Right lung (tissue), 10 donors: ENCODE data around the gene DPP7. TPM values are rescaled to one million over a fixed set of nuclear protein-coding genes. Genes with fewer than 3 reads are reported as not detected.

Experiments used
- DNase-seq, 2 donors: peaks; one replicate each; pipeline ENCODE4 v3.0.0-alpha.2; 2013
- long read RNA-seq, 8 donors: transcript quantifications; one replicate each; lab custom pipeline, GENCODE V29; 2026
- polyA plus RNA-seq, 5 donors: library from polyadenylated mRNA; unstranded; fragments of 120-200 nt; gene quantifications; one replicate each; pipeline versions ENCODE4 v1.2.1 to v1.2.3, GENCODE V29; 2013; ENCODE audit warnings: inconsistent platforms in 1 of 5, low replicate concordance in 1 of 5; ENCODE audit not compliant: insufficient read length in 5 of 5, insufficient read depth in 1 of 5

Gene DPP7
- polyA plus RNA-seq: 10 to 100 TPM; 27.2 to 50.4 (median 48.6) TPM
- long read RNA-seq, donor 1, transcript DPP7-201 (13 exons, 1,590 nt): major isoform, 9 of 11 reads
- long read RNA-seq, donor 1, partial matches to known transcripts: 0 of 11 reads
- long read RNA-seq, donor 1, other reads (novel, unspliced or antisense): 0 of 11 reads
- long read RNA-seq, donor 2, transcript DPP7-201 (13 exons, 1,590 nt): major isoform, 5 of 5 reads
- long read RNA-seq, donor 2, partial matches to known transcripts: 0 of 5 reads
- long read RNA-seq, donor 2, other reads (novel, unspliced or antisense): 0 of 5 reads
- long read RNA-seq, donor 3, transcript DPP7-201 (13 exons, 1,590 nt): major isoform, 6 of 9 reads
- long read RNA-seq, donor 3, partial matches to known transcripts: 0 of 9 reads
- long read RNA-seq, donor 3, other reads (novel, unspliced or antisense): 0 of 9 reads
- long read RNA-seq, donor 4, transcript DPP7-201 (13 exons, 1,590 nt): major isoform, 6 of 6 reads
- long read RNA-seq, donor 4, partial matches to known transcripts: 0 of 6 reads
- long read RNA-seq, donor 4, other reads (novel, unspliced or antisense): 0 of 6 reads
- long read RNA-seq, donor 5, transcript DPP7-201 (13 exons, 1,590 nt): major isoform, 8 of 9 reads
- long read RNA-seq, donor 5, partial matches to known transcripts: 0 of 9 reads
- long read RNA-seq, donor 5, other reads (novel, unspliced or antisense): 0 of 9 reads
- long read RNA-seq, donor 6, transcript DPP7-201 (13 exons, 1,590 nt): major isoform, 12 of 12 reads
- long read RNA-seq, donor 6, partial matches to known transcripts: 0 of 12 reads
- long read RNA-seq, donor 6, other reads (novel, unspliced or antisense): 0 of 12 reads
- long read RNA-seq, donor 7, transcript DPP7-201 (13 exons, 1,590 nt): major isoform, 5 of 7 reads
- long read RNA-seq, donor 7, partial matches to known transcripts: 0 of 7 reads
- long read RNA-seq, donor 7, other reads (novel, unspliced or antisense): 0 of 7 reads
- long read RNA-seq, donor 8, partial matches to known transcripts: 0 of 4 reads
- long read RNA-seq, donor 8, other reads (novel, unspliced or antisense): 0 of 4 reads

- DNase-seq: peak in 1 of 2 donors; percentile 19
These were observed at the start of gene DPP7 for GRCh38 chr9:137114613-137115393. TSS of gene DPP7 (minus strand) at chr9:137114733. CDS start at chr9:137114713, 20 bp downstream.

- DNase-seq: no peak
These were observed 49.3 kb upstream of the DPP7 start for GRCh38 chr9:137163805-137164204.

- no peak for DNase-seq
These were observed 48.8 kb upstream of the DPP7 start for GRCh38 chr9:137163365-137163715.

- no peak for DNase-seq
These were observed 48.2 kb upstream of the DPP7 start for GRCh38 chr9:137162505-137163364.

GRCh38 chr9:137161558-137162486 lies 47.3 kb upstream of the DPP7 start:
- DNase-seq: no peak

GRCh38 chr9:137160716-137161557 lies 46.4 kb upstream of the DPP7 start:
- no peak for DNase-seq

- DNase-seq: no peak
These were observed 45.5 kb upstream of the DPP7 start for GRCh38 chr9:137160054-137160425.

GRCh38 chr9:137159105-137160053 lies 44.8 kb upstream of the DPP7 start:
- no peak for DNase-seq

- DNase-seq: no peak
These were observed 44.1 kb upstream of the DPP7 start for GRCh38 chr9:137158625-137159024.

GRCh38 chr9:137157618-137158415 lies 43.3 kb upstream of the DPP7 start:
- no peak for DNase-seq

- no peak for DNase-seq
These were observed 42.2 kb upstream of the DPP7 start for GRCh38 chr9:137156567-137157375.

GRCh38 chr9:137152844-137153405 lies 38.4 kb upstream of the DPP7 start:
- DNase-seq: no peak

- no peak for DNase-seq
These were observed 36.3 kb upstream of the DPP7 start for GRCh38 chr9:137150617-137151457.
